ENCODE measurements around the gene GRPR.

GRPR gene

GRCh38 chrX:16123222-16123786, at the start of gene GRPR:
Gene GRPR (plus strand): TSS chrX:16123565. CDS start chrX:16123954, 389 bp downstream.
- peak; percentile 72 for DNase-seq (ENCODE audit: low spot score)

- no peak for DNase-seq (ENCODE audit: low spot score)
These were observed 48.3 kb upstream of the GRPR start for GRCh38 chrX:16075087-16075486.

GRCh38 chrX:16076834-16077233, 46.5 kb upstream of the GRPR start:
- no peak for DNase-seq (ENCODE audit: low spot score)

- DNase-seq (ENCODE audit: low spot score): no peak
These were observed 45.6 kb upstream of the GRPR start for GRCh38 chrX:16077811-16078210.

- no peak for DNase-seq (ENCODE audit: low spot score)
These were observed 42.0 kb upstream of the GRPR start for GRCh38 chrX:16081357-16081756.

GRCh38 chrX:16082470-16083085, 40.8 kb upstream of the GRPR start:
- no peak for DNase-seq (ENCODE audit: low spot score)

- no peak for DNase-seq (ENCODE audit: low spot score)
These were observed 36.3 kb upstream of the GRPR start for GRCh38 chrX:16087076-16087475.

- DNase-seq (ENCODE audit: low spot score): no peak
These were observed 34.3 kb upstream of the GRPR start for GRCh38 chrX:16089086-16089485.

- no peak for DNase-seq (ENCODE audit: low spot score)
These were observed 27.2 kb upstream of the GRPR start for GRCh38 chrX:16096141-16096540.

GRCh38 chrX:16100673-16101072, 22.7 kb upstream of the GRPR start:
- no peak for DNase-seq (ENCODE audit: low spot score)

- no peak for DNase-seq (ENCODE audit: low spot score)
These were observed 21.8 kb upstream of the GRPR start for GRCh38 chrX:16101581-16101980.

- no peak for DNase-seq (ENCODE audit: low spot score)
These were observed 19.7 kb upstream of the GRPR start for GRCh38 chrX:16103625-16104024.

- DNase-seq (ENCODE audit: low spot score): no peak
These were observed 10.9 kb upstream of the GRPR start for GRCh38 chrX:16112428-16112827.

GRCh38 chrX:16113978-16114565, 9.3 kb upstream of the GRPR start:
- no peak for DNase-seq (ENCODE audit: low spot score)

GRCh38 chrX:16114611-16115010, 8.8 kb upstream of the GRPR start:
- DNase-seq (ENCODE audit: low spot score): peak; percentile 59

- no peak for DNase-seq (ENCODE audit: low spot score)
These were observed 3.8 kb upstream of the GRPR start for GRCh38 chrX:16119353-16120220.

GRCh38 chrX:16120431-16120830, 2.9 kb upstream of the GRPR start:
- DNase-seq (ENCODE audit: low spot score): no peak

GRCh38 chrX:16124201-16124600, 836 bp downstream of the GRPR start:
- DNase-seq (ENCODE audit: low spot score): no peak

- no peak for DNase-seq (ENCODE audit: low spot score)
These were observed 2.3 kb downstream of the GRPR start for GRCh38 chrX:16125520-16126149.

- DNase-seq (ENCODE audit: low spot score): no peak
These were observed 7.3 kb downstream of the GRPR start for GRCh38 chrX:16130707-16131106.

- no peak for DNase-seq (ENCODE audit: low spot score)
These were observed 11.6 kb downstream of the GRPR start for GRCh38 chrX:16134936-16135335.

GRCh38 chrX:16136080-16136479, 12.7 kb downstream of the GRPR start:
- no peak for DNase-seq (ENCODE audit: low spot score)

Measured in GM03348 (cell line).